ENCODE measurements around the gene PEPD.

PEPD gene

GRCh38 chr19:33377586-33378475 is 143.8 kb downstream of the PEPD start:
- DNase-seq = no peak

- no peak for DNase-seq
These were observed 144.5 kb downstream of the PEPD start for GRCh38 chr19:33376941-33377557.

GRCh38 chr19:33376423-33376822 is 145.2 kb downstream of the PEPD start:
- DNase-seq = no peak

- DNase-seq = no peak
These were observed 145.8 kb downstream of the PEPD start for GRCh38 chr19:33375837-33376159.

- DNase-seq = no peak
These were observed 146.3 kb downstream of the PEPD start for GRCh38 chr19:33375156-33375836.

GRCh38 chr19:33374236-33374714 is 147.3 kb downstream of the PEPD start:
- peak; percentile 61 for DNase-seq

- DNase-seq = peak; percentile 96
These were observed 147.9 kb downstream of the PEPD start, which contains the start of gene CEBPG for GRCh38 chr19:33373453-33374235. TSS of gene CEBPG (plus strand) at chr19:33373709. CDS start at chr19:33379240, 5,531 bp downstream.

- DNase-seq = no peak
These were observed 150.8 kb downstream of the PEPD start for GRCh38 chr19:33370783-33371182.

- no peak for DNase-seq
These were observed 153.3 kb downstream of the PEPD start for GRCh38 chr19:33368074-33368864.

- no peak for DNase-seq
These were observed 154.7 kb downstream of the PEPD start for GRCh38 chr19:33366897-33367296.

- no peak for DNase-seq
These were observed 155.5 kb downstream of the PEPD start for GRCh38 chr19:33366127-33366526.

GRCh38 chr19:33365691-33366090 is 155.9 kb downstream of the PEPD start:
- no peak for DNase-seq

- no peak for DNase-seq
These were observed 158.1 kb downstream of the PEPD start for GRCh38 chr19:33363476-33363875.

GRCh38 chr19:33362508-33363228 is 158.9 kb downstream of the PEPD start:
- DNase-seq = no peak

- no peak for DNase-seq
These were observed 162.0 kb downstream of the PEPD start for GRCh38 chr19:33359581-33359980.

- no peak for DNase-seq
These were observed 163.2 kb downstream of the PEPD start for GRCh38 chr19:33358408-33358807.

GRCh38 chr19:33357556-33357955 is 164.0 kb downstream of the PEPD start:
- no peak for DNase-seq

- no peak for DNase-seq
These were observed 166.1 kb downstream of the PEPD start for GRCh38 chr19:33355535-33355934.

GRCh38 chr19:33350538-33351309 is 170.9 kb downstream of the PEPD start:
- DNase-seq = no peak
